Dedifferentiated amniotic fluid mesenchymal stem cell (primary cell): Measurements from ENCODE around the gene CBFB.

Source experiments
- DNase-seq: peaks from one replicate; pipeline ENCODE4 v3.0.0-alpha.2; 2016; ENCODE audit errors: extremely low spot score

The CBFB gene

GRCh38 chr16:67016681-67017420 lies 12.1 kb upstream of the CBFB start:
- no peak for DNase-seq

DNA sequence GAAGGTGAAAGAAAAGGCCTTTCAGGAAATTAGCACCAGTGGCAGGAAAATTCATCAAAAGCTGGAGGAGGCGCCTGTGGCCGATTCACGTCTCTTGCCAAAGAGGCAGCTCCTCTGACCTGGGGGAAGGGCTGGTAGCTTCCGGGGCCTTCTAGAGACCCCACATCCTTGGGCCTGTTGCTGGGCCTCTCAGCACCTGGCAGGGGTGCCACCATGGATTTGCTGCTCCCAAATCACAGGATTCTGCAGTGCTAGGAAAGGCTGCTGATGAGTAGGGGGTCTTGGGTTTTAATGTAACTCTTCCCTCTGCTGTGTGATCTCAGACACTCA lies 11.6 kb upstream of the CBFB start:
- no peak for DNase-seq

- DNase-seq, result peak; percentile 76
Observed at GRCh38 chr16:67017810-67018488, 11.0 kb upstream of the CBFB start.

GRCh38 chr16:67019171-67019570 lies 9.8 kb upstream of the CBFB start:
- no peak for DNase-seq

DNA sequence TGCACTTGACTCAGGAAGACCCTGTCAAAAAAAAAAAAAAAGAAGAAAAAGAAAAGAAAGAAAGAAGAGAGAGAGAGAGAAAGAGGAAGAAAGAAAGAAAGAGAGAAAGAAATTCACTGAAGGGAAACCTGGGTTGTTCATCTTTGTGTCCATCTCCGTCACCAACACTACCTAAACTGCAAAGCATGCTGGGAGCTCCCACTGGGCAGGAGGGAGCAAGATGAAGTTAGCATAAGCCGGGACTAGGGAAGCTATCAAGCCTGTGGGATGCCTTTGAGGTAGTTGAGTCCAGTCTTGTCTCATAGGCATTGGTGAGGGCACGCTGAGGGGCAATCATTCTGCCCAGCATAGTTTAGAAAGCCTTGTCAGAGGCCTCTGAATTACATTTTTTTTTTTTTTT lies 7.6 kb upstream of the CBFB start:
- no peak for DNase-seq

DNA sequence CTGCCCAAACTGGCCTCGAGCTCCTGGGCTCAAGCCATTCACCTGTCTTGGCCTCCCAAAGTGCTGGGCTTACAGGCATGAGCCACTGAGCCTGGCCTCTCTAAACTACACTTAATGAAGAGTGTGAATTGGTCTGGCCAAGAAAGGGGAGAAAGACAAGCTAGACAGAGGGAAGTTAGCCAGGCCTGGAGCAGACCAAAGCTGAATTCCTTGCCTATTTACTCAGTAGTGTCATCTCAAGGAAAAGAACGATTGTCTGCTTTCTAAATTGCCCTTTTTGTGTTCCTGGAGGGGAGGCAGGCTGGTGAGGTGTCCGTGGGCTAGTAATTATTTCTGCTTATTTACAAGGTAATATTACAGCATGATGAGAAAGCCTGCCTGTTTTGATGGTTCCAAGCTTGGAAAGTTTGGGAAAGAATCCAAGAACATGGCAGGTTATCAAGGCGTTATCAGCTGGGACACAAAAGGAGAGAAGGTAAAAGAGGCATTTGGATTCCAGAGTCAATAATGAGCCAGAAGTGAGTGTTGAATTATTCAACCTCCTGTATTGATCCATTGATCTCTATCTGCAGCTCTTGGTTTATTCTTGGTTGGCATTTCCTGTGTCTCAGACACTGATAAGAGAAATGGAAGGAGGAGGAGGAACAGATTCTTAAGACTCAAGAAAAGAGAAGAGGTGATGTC lies 6.3 kb upstream of the CBFB start:
- no peak for DNase-seq

GRCh38 chr16:67023689-67024088 lies 5.3 kb upstream of the CBFB start:
- no peak for DNase-seq

DNA sequence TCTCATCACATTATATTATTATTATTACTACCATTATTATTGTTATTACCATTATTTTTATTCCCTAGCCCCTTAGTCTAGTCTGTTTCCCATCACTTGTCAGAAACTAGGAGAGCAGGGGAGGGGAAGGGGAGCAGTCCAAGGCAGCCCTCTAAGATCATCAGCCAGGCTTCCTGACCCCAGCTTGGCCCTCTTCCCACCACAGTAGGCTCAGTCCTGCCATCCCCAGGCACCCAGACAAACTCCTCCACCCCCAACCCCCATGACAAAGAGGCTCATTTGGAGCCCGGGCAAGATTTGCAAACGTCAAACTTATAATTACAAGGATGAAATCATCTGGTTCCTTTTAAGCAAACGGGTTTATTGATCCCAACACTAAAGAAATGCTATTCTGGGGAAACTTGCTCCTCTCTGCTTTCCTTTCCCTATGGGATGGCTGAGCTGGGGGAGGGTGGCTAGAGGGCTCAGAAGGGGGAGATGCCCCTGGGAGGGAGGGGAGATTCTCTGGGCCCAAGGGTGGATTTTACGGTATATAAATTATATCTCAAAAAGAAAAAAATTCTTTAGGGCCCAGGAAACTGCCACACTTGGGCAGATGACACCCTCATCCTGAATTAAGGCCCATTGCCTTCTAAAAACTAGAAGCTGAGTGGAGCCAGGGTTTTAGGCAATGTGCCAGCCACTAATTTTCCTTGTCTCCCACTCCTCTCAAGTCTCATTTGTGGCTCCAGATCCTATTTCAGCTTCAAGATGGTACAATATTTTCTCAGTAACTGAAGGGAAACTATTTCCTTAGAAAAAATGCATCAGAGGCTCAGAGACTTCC lies 4.4 kb upstream of the CBFB start:
- no peak for DNase-seq

- no peak for DNase-seq
Observed at GRCh38 chr16:67025210-67025550, 3.8 kb upstream of the CBFB start.

GRCh38 chr16:67026570-67026969 lies 2.4 kb upstream of the CBFB start:
- no peak for DNase-seq

DNA sequence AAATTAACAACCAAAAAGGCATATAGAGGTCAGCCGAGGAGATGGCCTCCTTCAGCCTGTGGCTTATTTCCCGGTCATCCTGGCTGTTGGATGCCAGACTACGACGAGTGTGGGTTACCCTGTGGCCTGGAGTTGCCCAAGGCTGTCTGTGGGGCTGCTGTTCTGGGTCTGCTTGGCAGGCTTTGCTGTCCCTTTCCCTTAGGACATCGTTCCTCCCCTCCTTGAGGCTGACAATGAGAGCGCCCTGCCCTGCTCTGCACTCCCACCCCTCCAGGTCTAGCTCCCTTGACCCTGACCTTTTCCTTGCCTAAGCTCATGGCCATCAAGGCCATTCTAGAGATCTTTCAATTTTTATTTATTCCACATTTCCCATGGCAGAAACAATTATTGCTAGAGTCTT lies 1.9 kb upstream of the CBFB start:
- no peak for DNase-seq

DNA sequence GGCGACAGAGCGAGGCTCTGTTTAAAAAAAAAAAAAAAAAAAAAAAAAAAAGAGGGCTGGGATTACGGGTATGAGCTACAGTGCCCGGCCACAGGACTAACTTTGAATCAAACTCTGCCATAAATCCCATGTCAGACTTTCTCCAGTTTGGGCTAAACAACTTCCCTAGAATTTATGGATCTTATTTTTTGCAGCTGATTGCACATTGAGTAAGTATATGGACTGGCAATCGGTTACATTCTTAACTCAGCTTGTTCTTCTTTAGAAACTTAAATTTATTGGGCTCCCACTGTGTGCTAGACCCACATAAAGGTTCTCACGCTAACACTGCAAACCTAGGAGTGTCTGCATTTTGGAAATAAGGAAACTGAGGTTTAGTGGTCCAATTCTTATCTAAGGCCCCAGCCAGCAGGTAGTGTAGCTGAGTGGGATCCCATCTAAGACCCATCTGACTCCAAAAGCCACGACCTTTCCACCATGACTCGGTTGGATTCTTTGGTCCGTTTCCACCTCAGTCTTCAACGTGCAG lies 718 bp upstream of the CBFB start:
- DNase-seq, result no peak

- peak; percentile 26 for DNase-seq
Observed at GRCh38 chr16:67029254-67030096, 526 bp downstream of the CBFB start.

DNA sequence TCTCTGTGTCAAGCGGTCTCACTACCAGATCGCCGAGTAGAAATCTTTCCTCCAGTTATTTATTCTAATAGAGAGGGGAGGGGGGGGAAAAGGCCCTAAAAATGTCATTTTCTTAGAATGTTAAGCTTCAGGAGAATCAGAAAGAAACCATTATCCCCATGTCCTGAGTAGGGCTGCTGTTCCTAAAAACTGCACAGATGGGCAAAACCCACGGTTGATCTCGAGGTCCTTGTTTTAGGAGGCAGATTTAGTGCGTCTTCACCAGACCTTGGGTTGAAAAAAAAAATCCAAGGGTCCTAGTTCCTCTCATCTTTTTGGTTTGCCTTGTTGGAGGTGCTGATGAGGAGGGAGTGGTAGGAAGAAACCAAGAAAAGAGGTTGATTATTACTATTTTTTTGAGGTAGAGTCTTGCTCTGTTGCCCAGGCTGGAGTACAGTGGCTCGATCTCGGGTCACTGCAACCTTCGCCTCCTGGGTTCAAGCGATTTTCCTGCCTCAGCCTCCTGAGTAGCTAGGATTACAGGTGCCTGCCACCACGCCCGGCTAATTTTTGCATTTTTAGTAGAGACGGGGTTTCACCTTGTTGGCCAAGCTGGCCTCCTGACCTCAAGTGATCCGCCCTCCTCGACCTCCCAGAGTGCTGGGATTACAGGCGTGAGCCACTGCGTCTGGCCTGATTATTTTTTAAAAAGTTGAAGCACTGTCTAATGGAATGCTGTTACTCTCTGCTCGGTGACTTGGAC lies 1.4 kb downstream of the CBFB start:
- no peak for DNase-seq

GRCh38 chr16:67034487-67034886 lies 5.5 kb downstream of the CBFB start:
- no peak for DNase-seq

DNA sequence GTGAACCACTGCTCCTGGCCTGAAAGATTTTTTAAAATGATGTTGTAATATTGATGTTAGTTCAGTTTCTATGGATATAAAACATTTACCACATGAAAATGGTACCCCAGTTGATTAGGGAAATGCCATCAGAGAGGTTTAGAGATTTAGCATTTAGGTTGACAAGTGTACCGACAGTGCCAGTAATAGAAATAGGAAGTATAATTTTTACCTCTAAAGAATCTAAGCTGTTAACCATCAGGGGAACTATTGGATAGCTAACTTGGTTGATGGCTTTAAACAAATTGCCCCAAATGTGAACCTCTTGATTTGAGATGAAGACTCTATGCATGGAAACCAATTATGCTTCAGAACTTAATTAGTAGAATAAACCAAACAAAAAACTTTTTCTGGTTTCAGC lies 6.4 kb downstream of the CBFB start:
- no peak for DNase-seq

DNA sequence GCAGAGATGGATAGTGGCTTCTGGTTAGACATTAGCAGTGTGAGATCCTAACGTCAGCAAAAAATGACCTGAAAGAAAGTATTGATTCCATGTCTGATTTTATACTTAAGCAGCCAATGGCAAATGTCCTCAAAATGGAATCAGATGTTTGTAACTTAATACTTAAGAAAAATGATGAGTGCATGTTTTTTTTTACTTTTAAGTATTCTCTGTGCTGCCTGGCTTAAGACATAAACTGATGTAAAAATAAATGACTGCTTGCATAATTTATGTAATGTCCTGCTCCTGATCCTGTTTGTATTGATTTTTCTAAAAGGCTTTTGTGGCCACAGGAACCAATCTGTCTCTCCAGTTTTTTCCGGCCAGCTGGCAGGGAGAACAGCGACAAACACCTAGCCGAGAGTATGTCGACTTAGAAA lies 7.4 kb downstream of the CBFB start:
- peak; percentile 19 for DNase-seq

DNA sequence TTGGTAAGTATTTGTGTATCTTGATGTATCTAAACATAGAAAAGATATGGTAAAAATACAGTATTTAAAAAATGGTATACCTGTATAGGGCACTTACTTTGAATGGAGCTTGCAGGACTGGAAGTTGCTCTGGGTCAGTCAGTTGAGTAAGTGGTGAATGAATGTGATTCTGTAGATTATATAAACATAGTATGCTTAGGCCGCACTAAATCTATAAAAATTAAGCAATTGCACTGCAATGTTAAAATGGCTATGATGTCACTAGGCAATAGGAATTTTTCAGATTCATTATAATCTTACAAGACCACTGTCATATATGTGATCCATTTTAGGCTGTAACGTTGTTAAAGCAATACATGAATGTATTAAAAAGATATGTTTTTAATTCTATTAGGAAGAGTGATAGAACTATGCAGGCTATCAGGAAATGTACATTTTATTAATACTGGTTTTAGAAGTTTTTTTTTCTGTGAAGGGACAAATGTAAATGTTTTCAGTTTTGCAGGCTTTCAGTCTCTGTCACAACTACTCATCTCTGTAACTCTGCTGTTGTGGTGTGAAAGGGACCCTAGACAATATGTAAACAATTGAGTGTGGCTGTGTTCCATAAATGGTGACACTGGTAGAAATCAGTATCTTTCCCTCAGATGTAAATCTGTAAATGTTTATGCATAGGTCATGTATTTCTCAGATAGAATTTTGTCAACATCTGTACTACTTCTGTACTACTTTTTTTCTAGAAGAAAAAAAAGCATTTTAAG lies 10.5 kb downstream of the CBFB start:
- DNase-seq, result no peak

DNA sequence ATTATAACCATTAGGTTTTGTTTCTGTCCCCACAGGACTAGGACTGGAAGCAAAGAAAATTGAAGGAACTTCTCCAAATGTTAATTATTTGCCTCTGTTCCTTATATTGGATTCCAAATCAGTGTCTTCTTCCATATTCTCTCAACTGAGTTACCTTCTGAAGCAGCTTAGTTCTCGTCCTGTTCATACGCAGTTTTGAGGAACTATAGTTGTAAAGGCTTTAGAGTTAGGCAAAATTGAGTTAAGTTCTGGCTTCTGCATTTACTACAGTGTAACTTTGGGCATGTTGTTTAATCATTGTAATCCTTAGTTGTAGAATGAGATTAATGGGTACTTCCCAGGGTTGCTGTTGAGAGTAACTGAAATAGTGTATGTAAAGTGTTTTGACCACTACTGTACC lies 11.2 kb downstream of the CBFB start:
- DNase-seq, result no peak

DNA sequence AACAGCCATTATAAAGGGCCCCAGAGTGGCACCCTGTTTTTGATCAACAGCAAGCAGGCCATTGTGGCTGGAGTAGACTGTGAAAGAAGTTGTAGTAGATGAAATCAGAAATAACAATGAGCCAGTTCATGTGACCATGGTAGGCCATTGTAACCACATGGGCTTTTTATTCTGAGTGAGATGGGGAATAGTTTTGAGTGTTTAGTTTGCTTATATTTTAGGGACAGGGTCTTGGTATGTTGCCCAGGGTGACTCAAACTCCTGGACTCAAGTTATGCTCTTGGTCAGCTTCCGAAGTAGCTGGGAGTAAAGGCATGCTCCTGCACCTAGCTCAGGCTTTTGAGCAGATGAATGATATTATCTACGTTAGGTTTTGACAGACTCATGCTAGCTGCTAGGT lies 12.0 kb downstream of the CBFB start:
- no peak for DNase-seq
